Activated CD8-positive, alpha-beta T cell treated with anti-CD3 and anti-CD28 coated beads for 36 hours (primary cell): ENCODE data around the gene SVIL. TPM values are rescaled to one million over a fixed set of nuclear protein-coding genes. Genes with fewer than 3 reads are reported as not detected.
"Not testable (repeated sequence)": the region's sequence is repeated elsewhere in the genome, so short reads cannot be mapped to it uniquely, and the experiment has no call there.

ENCODE experiments used
- ATAC-seq: fragments of 200-7000 bp; cut with Tn5 transposase; one replicate; pipeline ENCODE4 v1.10.0; 2021; ENCODE audit warnings: mild to moderate bottlenecking, moderate library complexity
- CTCF ChIA-PET: fragments of 350-600 bp; sonication (Branson Sonifier 250); formaldehyde crosslinking; loops from one replicate; lab custom pipeline; 2021; ENCODE audit warnings: antibody characterized with exemption; lab: Charles Lee
- POLR2A ChIA-PET: fragments of 350-600 bp; sonication (Branson Sonifier 250); formaldehyde crosslinking; loops from one replicate; lab custom pipeline; 2021; ENCODE audit warnings: antibody characterized with exemption; lab: Charles Lee
- DNase-seq: peaks from one replicate; pipeline ENCODE4 v3.0.0-alpha.2; 2020
- H3K27ac Mint-ChIP-seq: one replicate; pipeline ENCODE4 v1.8.0; 2021; ENCODE audit warnings: mild to moderate bottlenecking, mixed read lengths
- H3K27me3 Mint-ChIP-seq: one replicate; pipeline ENCODE4 v1.8.0; 2021; ENCODE audit warnings: mixed read lengths
- H3K36me3 Mint-ChIP-seq: one replicate; pipeline ENCODE4 v1.8.0; 2021; ENCODE audit warnings: low read depth, mixed read lengths
- H3K4me1 Mint-ChIP-seq: one replicate; pipeline ENCODE4 v1.8.0; 2021; ENCODE audit warnings: low read depth, mixed read lengths
- H3K4me3 Mint-ChIP-seq: one replicate; pipeline ENCODE4 v1.8.0; 2021; ENCODE audit warnings: mild to moderate bottlenecking, moderate library complexity, mixed read lengths
- H3K9me3 Mint-ChIP-seq: one replicate; pipeline ENCODE4 v1.8.0; 2021; ENCODE audit warnings: mixed read lengths
- CTCF ChIP-seq: fragments of 200-600 bp; IDR thresholded peaks from one replicate; pipeline ENCODE4 v1.8.0; 2022; ENCODE audit warnings: antibody characterized with exemption, mild to moderate bottlenecking
- intact Hi-C: fragments of 100-400 bp; cut with micrococcal nuclease; formaldehyde crosslinking; loops from one replicate; pipeline ENCODE4 v1.10.0; 2022
- total RNA-seq, 2 experiments: library from RNA; stranded (reverse); gene quantifications; one replicate each; pipeline ENCODE4 v1.2.3, GENCODE V29; 2021

SVIL gene
- total RNA-seq, 2 experiments from 2014 or later, result 7.9 to 8.9 TPM

GRCh38 chr10:29540016-29540415 is 94.8 kb downstream of the SVIL start:
- H3K27ac Mint-ChIP-seq, result no peak overlapping the region
- POLR2A ChIA-PET, result no interaction called here

GRCh38 chr10:29539412-29539811 is 95.4 kb downstream of the SVIL start:
- Mint-ChIP-seq H3K36me3 (no peaks in the 10 kb centered on the region), H3K27ac (no peak overlapping the region), H3K9me3 (no peaks in the 10 kb centered on the region), H3K27me3 (no peaks in the 10 kb centered on the region), H3K4me3 (no peak overlapping the region), H3K4me1 (peaks cover 2% of the 10 kb centered on the region)
- POLR2A ChIA-PET, result no interaction called here
- no peak for ATAC-seq
- no peak for TF ChIP-seq CTCF
- intact Hi-C loops, result no loop called here
- no peak for DNase-seq
- CTCF ChIA-PET, result no interaction called here

More at GRCh38 chr10:29540016-29540415, 94.8 kb downstream of the SVIL start:
- Mint-ChIP-seq H3K4me3 (no peak overlapping the region), H3K27me3 (no peaks in the 10 kb centered on the region), H3K4me1 (peaks cover 2% of the 10 kb centered on the region), H3K9me3 (no peaks in the 10 kb centered on the region), H3K36me3 (no peaks in the 10 kb centered on the region)
- TF ChIP-seq CTCF, result no peak
- ATAC-seq (no peak), DNase-seq (no peak)
- CTCF ChIA-PET, result no interaction called here
- intact Hi-C loops, result no loop called here

GRCh38 chr10:29537799-29538198 is 97.0 kb downstream of the SVIL start:
- no peak overlapping the region for H3K27ac Mint-ChIP-seq
- intact Hi-C loops, result no loop called here
- ChIA-PET CTCF (no interaction called here), POLR2A (no interaction called here)
- no peak overlapping the region for H3K4me3 Mint-ChIP-seq
- peaks cover 2% of the 10 kb centered on the region for H3K4me1 Mint-ChIP-seq
- TF ChIP-seq CTCF, result no peak
- no peaks in the 10 kb centered on the region for H3K36me3 Mint-ChIP-seq
- no peak for DNase-seq
- ATAC-seq, result no peak
- no peaks in the 10 kb centered on the region for H3K9me3 Mint-ChIP-seq
- no peaks in the 10 kb centered on the region for H3K27me3 Mint-ChIP-seq

DNA sequence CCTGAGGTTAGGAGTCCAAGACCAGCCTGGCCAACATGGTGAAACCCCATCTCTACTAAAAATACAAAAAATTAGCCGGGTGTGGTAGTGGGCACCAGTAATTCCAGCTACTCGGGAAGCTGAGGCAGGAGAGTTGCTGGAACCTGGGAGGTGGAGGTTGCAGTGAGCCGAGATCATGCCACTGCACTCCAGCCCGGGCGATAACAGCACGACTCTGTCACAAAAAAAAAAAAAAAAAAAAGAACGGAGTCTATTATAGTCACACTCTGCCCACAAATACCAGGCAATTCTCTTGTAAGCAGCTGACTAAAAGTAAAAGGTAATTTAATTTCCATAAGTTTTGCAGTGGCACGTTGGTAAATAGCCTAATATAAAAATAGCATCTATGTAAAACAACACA is 98.1 kb downstream of the SVIL start:
- intact Hi-C loops, result not testable (repeated sequence)

DNA sequence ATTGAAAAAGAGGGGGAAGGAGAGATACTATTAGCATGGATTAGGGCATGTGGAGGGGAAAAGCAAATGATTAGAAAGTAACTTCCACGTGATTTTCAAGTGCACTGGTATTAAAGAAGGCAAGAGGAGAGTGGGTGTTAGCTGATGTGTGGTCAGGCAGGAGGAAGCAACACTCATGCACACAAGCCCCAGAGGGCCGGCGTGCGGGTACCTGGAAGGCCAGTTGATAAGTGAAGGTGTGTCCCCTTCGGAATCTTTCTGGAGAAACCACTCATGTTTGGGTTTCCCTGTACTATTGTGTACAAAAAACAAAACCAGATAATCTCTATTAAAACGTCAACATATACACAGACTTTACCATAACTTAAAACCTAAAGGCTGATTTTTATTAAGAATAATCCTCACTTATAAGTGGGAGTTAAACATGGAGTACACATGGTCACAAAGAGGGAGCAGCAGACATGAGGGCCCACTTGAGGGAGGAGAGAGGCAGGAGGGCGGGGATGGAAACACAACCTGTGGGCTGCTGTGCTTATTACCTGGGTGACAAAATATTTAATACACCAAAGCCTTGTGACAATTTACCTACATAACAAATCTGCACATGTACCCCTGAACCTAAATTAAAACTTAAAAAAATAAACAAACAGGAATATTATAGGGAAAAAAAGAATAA is 98.9 kb downstream of the SVIL start:
- H3K9me3 Mint-ChIP-seq, result no peaks in the 10 kb centered on the region
- H3K27ac Mint-ChIP-seq, result no peak overlapping the region
- H3K27me3 Mint-ChIP-seq, result no peaks in the 10 kb centered on the region
- DNase-seq (no peak), ATAC-seq (no peak)
- ChIA-PET POLR2A (no interaction called here), CTCF (interaction anchor here (1.4 to 2.2 kb wide), 2 partner anchors 9 to 19 kb away, joined by 3 to 6 read pairs; no protein-coding TSS in a partner anchor)
- TF ChIP-seq CTCF, result no peak
- intact Hi-C loops, result no loop called here
- H3K4me1 Mint-ChIP-seq, result peaks cover 2% of the 10 kb centered on the region
- H3K36me3 Mint-ChIP-seq, result no peaks in the 10 kb centered on the region
- H3K4me3 Mint-ChIP-seq, result no peak overlapping the region

More for the DNA sequence above, 98.1 kb downstream of the SVIL start:
- H3K9me3 Mint-ChIP-seq, H3K36me3 Mint-ChIP-seq, H3K27me3 Mint-ChIP-seq, H3K27ac Mint-ChIP-seq, ATAC-seq, H3K4me1 Mint-ChIP-seq, POLR2A ChIA-PET, DNase-seq, H3K4me3 Mint-ChIP-seq: not testable (repeated sequence)
- CTCF ChIA-PET, result interaction anchor here (0.7 kb wide), 1 partner anchor 9 kb away, joined by 3 read pairs; no protein-coding TSS in a partner anchor
